B cell (primary cell): ENCODE data around the gene PI4KB.

ENCODE experiments used
- EZH2 ChIP-seq: IDR thresholded peaks from 2 replicates; pipeline ENCODE4 v1.6.1; 2012; ENCODE audit warnings: borderline replicate concordance, low read depth, mild to moderate bottlenecking, moderate library complexity, low read length; ENCODE audit not compliant: insufficient read depth, poor library complexity, severe bottlenecking
- TF ChIP-seq, protein P1 (sequence below): fragments of 200-600 bp; IDR thresholded peaks from one replicate; pipeline ENCODE4 v1.8.0; 2022; ENCODE audit warnings: antibody characterized with exemption, mild to moderate bottlenecking

DNA sequence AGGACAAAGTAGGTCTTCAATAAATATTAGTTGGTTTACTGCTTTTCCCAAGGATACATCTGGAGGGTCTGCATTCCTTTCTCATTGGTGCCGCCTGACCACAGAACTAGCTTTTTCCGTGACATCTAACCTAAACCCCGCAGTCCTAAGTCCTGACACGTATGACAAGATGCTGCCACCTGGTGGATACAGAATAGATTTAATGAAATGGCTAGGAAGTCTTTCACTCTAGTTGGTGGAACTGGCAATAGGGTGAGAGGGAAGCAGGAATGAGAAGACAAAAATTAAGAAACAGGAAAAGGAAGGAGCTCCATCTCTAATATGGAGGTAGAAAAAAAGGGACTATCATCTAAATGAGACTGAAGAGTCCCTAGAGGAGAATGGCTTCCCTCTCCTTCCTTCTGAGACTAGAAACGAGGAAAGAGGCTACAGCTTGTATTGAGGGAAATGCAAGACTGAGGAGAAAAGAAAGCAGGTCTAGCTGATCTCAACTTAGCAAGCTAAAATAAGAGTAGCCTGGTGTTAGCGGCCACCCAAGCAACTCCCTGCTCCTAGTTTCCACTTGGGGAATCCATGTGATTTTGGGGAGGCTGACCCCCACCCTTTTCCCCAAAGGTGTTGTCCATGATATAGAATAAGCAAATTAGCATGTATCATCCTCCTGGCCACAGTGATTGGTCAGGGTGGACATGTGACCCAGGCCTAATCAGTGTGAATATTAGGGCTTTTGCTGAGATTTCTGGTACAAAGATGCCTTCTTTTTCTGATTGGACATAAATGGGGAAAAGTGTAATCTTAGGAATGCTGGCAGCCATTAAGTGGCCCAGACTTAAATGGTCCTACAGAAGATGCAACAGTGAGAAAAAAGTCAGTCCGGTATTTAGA lies 13.9 kb upstream of the PI4KB start:
- TF ChIP-seq EZH2, result no peak
- TF ChIP-seq, protein P1, sequence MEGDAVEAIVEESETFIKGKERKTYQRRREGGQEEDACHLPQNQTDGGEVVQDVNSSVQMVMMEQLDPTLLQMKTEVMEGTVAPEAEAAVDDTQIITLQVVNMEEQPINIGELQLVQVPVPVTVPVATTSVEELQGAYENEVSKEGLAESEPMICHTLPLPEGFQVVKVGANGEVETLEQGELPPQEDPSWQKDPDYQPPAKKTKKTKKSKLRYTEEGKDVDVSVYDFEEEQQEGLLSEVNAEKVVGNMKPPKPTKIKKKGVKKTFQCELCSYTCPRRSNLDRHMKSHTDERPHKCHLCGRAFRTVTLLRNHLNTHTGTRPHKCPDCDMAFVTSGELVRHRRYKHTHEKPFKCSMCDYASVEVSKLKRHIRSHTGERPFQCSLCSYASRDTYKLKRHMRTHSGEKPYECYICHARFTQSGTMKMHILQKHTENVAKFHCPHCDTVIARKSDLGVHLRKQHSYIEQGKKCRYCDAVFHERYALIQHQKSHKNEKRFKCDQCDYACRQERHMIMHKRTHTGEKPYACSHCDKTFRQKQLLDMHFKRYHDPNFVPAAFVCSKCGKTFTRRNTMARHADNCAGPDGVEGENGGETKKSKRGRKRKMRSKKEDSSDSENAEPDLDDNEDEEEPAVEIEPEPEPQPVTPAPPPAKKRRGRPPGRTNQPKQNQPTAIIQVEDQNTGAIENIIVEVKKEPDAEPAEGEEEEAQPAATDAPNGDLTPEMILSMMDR, result peak; percentile 85
